Endodermal cell (in vitro differentiated cells): ENCODE data around the gene NPAS3. TPM values are rescaled to one million over a fixed set of nuclear protein-coding genes. Genes with fewer than 3 reads are reported as not detected.

Source experiments
- DNase-seq: peaks from one replicate; pipeline ENCODE4 v3.0.0-alpha.2; 2017
- H3K27ac ChIP-seq: 2 replicates; pipeline ENCODE4 v1.5.1; 2013; ENCODE audit warnings: mild to moderate bottlenecking, low read depth, low read length, moderate library complexity
- H3K27me3 ChIP-seq: 2 replicates; pipeline ENCODE4 v1.6.1; 2013; ENCODE audit warnings: mild to moderate bottlenecking, low read length, moderate library complexity; ENCODE audit not compliant: insufficient read depth, control insufficient read depth, poor library complexity, severe bottlenecking
- H3K36me3 ChIP-seq: 2 replicates; pipeline ENCODE4 v1.7.0; 2013; ENCODE audit warnings: mild to moderate bottlenecking, low read length, moderate library complexity; ENCODE audit not compliant: control insufficient read depth, insufficient read depth
- H3K4me1 ChIP-seq: one replicate; pipeline ENCODE4 v1.7.0; 2013; ENCODE audit warnings: low read length; ENCODE audit not compliant: control insufficient read depth, insufficient read depth
- H3K4me3 ChIP-seq: 2 replicates; pipeline ENCODE4 v1.5.1; 2013; ENCODE audit warnings: mild to moderate bottlenecking, low read length, moderate library complexity
- H3K9ac ChIP-seq: 2 replicates; pipeline ENCODE4 v1.6.1; 2013; ENCODE audit warnings: mild to moderate bottlenecking, low read length, moderate library complexity; ENCODE audit not compliant: poor library complexity, severe bottlenecking; ENCODE audit errors: extremely low read depth
- H3K9me3 ChIP-seq: 2 replicates; pipeline ENCODE4 v1.6.1; 2013; ENCODE audit warnings: mild to moderate bottlenecking, low read length, moderate library complexity; ENCODE audit not compliant: control insufficient read depth
- H3K27ac Mint-ChIP-seq: 2 replicates; pipeline ENCODE4 v1.8.0; 2020; ENCODE audit warnings: mixed read lengths
- H3K27me3 Mint-ChIP-seq: 2 replicates; pipeline ENCODE4 v1.8.0; 2021; ENCODE audit warnings: mild to moderate bottlenecking, mixed read lengths; ENCODE audit not compliant: insufficient read depth
- H3K36me3 Mint-ChIP-seq: 2 replicates; pipeline ENCODE4 v1.8.0; 2020; ENCODE audit warnings: low read depth, mixed read lengths
- H3K4me1 Mint-ChIP-seq: 2 replicates; pipeline ENCODE4 v1.8.0; 2020; ENCODE audit warnings: mixed read lengths
- H3K4me3 Mint-ChIP-seq: 2 replicates; pipeline ENCODE4 v1.8.0; 2020; ENCODE audit warnings: mild to moderate bottlenecking, moderate library complexity, mixed read lengths
- H3K9me3 Mint-ChIP-seq: 2 replicates; pipeline ENCODE4 v1.8.0; 2020; ENCODE audit warnings: mild to moderate bottlenecking, mixed read lengths
- WGBS, 2 experiments: methylation state at CpG; one replicate each; pipeline versions ENCODE4 v1.1.5 to v1.1.7; 2013; ENCODE audit warnings: missing lambda C conversion rate in 2 of 2, mixed read lengths in 1 of 2; ENCODE audit not compliant: insufficient coverage in 1 of 2, insufficient read length in 1 of 2; 5-methylcytosine and 5-hydroxymethylcytosine counted together
- long read RNA-seq, 4 experiments: library from polyadenylated mRNA in 2 of 4; library from RNA in 1 of 4; library from capped mRNA in 1 of 4; stranded (forward) in 3 of 4; unstranded in 1 of 4; transcript quantifications; one replicate each; pipeline ENCODE4 v2.0.0, GENCODE V29; 2020 to 2021; ENCODE audit warnings: inconsistent platforms in 1 of 4
- polyA plus RNA-seq, 2 experiments: library from polyadenylated mRNA; stranded (reverse); fragments of 50-300 nt; gene quantifications; one replicate each; pipeline ENCODE4 v1.2.3, GENCODE V29; 2013
- total RNA-seq, 2 donors: library from RNA; stranded (reverse); fragmentation: NEBNext Ultra II Directional in 1 of 2; extraction: Animal tissue kit (Norgen Biotek cat#: 25700) in 1 of 2; gene quantifications; 2 replicates in 1 of 2; 3 replicates in 1 of 2; pipeline ENCODE4 v1.2.1, GENCODE V29; 2021
- TF ChIP-seq, protein P1 (sequence below): fragments of 200-600 bp; sonication (generic); conservative IDR thresholded peaks from 2 replicates; pipeline ENCODE4 v1.5.0; 2021; ENCODE audit warnings: antibody characterized with exemption, mild to moderate bottlenecking

The NPAS3 gene
- 1 to 10 TPM; 1.4 to 1.6 TPM for total RNA-seq
- polyA plus RNA-seq (2013, experiment 1 of 2): 14.5 TPM
- 12.2 TPM for polyA plus RNA-seq (2013, experiment 2 of 2)
- long read RNA-seq, experiment 1: 0 reads
- long read RNA-seq, experiment 2: 0 reads
- long read RNA-seq, experiment 3, partial matches to known transcripts: 0 of 1 reads
- long read RNA-seq, experiment 3, other reads (novel, unspliced or antisense): 1 of 1 reads
- long read RNA-seq, experiment 4: 0 reads

DNA sequence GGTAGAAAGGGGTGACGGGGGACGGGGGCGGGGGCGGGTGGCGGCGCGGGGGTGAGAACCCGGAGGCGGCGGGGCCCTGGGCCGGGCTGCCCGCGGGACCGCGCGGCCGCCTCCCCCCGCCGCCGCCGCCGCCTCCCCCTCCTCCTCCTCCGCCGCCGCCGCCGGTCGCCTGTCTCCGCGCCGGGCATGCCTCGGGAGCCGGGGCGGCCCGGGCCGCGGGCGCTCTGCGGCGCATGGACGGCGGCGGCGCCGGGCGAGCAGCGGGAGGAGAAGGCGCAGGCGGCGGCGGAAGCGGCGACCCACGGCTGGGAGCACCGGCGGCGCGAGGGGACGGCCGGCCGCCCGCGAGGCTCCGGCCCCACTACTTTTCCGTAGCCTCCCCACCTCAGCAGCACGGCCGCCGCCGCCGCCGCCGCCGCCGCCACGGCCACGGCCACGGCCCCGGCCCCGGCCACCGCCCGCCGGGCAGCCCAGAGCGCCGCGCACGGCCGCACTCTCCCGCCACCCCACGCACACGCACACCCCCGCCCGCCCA lies at the start of gene NPAS3:
TSS of gene NPAS3 (plus strand) at position 161 of the 535 bp plus-strand sequence.
- Mint-ChIP-seq H3K4me3 (peak within 1 kb of the TSS; percentile 75), H3K4me1 (peaks cover 22% of the 10 kb centered on the region), H3K27me3 (peaks cover 80% of the 10 kb centered on the region), H3K36me3 (no peaks in the 10 kb centered on the region), H3K27ac (peak within 1 kb of the TSS; percentile 84), H3K9me3 (no peaks in the 10 kb centered on the region)
- TF ChIP-seq, protein P1, sequence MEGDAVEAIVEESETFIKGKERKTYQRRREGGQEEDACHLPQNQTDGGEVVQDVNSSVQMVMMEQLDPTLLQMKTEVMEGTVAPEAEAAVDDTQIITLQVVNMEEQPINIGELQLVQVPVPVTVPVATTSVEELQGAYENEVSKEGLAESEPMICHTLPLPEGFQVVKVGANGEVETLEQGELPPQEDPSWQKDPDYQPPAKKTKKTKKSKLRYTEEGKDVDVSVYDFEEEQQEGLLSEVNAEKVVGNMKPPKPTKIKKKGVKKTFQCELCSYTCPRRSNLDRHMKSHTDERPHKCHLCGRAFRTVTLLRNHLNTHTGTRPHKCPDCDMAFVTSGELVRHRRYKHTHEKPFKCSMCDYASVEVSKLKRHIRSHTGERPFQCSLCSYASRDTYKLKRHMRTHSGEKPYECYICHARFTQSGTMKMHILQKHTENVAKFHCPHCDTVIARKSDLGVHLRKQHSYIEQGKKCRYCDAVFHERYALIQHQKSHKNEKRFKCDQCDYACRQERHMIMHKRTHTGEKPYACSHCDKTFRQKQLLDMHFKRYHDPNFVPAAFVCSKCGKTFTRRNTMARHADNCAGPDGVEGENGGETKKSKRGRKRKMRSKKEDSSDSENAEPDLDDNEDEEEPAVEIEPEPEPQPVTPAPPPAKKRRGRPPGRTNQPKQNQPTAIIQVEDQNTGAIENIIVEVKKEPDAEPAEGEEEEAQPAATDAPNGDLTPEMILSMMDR: no peak
- no peaks in the 10 kb centered on the region for H3K36me3 ChIP-seq
- peaks cover 62% of the 10 kb centered on the region for H3K27me3 ChIP-seq
- no peaks in the 10 kb centered on the region for H3K4me1 ChIP-seq
- peak within 1 kb of the TSS; percentile 83 for H3K4me3 ChIP-seq
- DNase-seq: peak; percentile 60
- H3K9me3 ChIP-seq: no peaks in the 10 kb centered on the region
- WGBS, 2 experiments: 1% methylated on average over 38 of the region's 92 CpGs; no CpG with 5 or more reads in 1 of the 2 experiments
- peak within 1 kb of the TSS; percentile 91 for H3K27ac ChIP-seq
- peak within 1 kb of the TSS; percentile 41 for H3K9ac ChIP-seq

DNA sequence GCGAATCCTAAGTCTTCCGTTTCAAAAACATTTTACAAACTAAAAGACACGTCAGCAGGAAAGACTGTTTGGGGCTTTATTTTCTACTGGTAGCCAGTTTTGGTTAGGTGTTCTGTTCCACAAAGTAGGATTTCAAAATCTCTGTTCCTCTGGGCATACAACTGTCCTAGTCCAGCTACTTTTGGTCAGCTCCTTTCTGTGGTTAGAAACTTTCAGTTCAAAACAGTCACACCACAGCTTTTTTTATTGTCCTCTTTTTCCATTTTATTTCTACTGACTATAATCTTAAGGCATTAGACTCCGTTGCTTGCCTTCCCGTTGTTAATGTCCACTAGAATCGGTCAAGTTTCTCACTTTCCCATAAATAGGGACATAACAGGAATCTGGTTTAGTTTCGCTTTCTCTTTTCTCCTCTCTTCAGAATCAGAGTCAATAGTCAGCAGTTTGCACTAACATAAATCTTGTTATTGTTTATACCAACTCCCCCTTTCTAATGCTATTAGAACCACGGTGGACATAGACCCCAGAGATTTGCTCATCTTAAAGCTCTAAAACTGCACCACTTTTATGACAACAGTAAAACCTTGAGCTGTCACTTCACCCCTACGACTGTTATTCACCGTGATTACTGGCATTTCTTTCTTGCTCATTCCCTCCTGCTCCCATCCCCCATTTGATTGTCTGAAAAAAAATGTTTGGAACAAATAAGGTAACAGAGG lies 41.5 kb upstream of the NPAS3 start:
- no peaks in the 10 kb centered on the region for H3K9me3 Mint-ChIP-seq
- no peak overlapping the region for H3K27ac ChIP-seq

DNA sequence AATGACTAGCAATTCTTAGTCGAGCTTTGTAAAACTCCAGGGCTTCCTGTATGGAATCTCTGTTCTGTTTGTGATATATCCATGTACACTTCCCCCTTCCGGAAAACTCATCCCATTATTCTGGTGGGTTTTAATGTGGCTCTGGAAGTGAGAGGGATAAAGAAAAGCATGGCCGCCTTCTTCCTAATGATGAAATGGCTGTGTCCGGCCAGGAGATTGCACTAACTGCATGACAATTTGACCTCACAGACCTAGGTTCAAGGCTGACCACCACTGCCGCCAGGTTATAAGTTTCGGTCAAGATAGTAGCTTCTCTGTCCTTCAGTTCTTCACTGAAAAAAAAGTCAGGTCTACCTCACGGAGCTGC lies 41.0 kb upstream of the NPAS3 start:
- no peaks in the 10 kb centered on the region for H3K36me3 ChIP-seq
- TF ChIP-seq, protein P1: no peak
- Mint-ChIP-seq H3K27ac (no peak overlapping the region), H3K36me3 (no peaks in the 10 kb centered on the region), H3K4me3 (no peak overlapping the region), H3K27me3 (peaks cover 4% of the 10 kb centered on the region), H3K9me3 (no peaks in the 10 kb centered on the region), H3K4me1 (peaks cover 6% of the 10 kb centered on the region)
- H3K27ac ChIP-seq: no peak overlapping the region
- H3K27me3 ChIP-seq: peaks cover 7% of the 10 kb centered on the region
- no peak for DNase-seq
- no peaks in the 10 kb centered on the region for H3K4me1 ChIP-seq
- H3K9ac ChIP-seq: no peak overlapping the region
- H3K4me3 ChIP-seq: no peak overlapping the region
- WGBS, 2 experiments: 87 to 92% methylated on average over 4 to 6 of the region's 7 CpGs
- no peaks in the 10 kb centered on the region for H3K9me3 ChIP-seq

More for the DNA sequence above, 41.5 kb upstream of the NPAS3 start:
- no peak overlapping the region for H3K4me3 Mint-ChIP-seq
- H3K36me3 ChIP-seq: no peaks in the 10 kb centered on the region
- no peaks in the 10 kb centered on the region for H3K9me3 ChIP-seq
- no peak for DNase-seq
- no peaks in the 10 kb centered on the region for H3K36me3 Mint-ChIP-seq
- TF ChIP-seq, protein P1: no peak
- no peak overlapping the region for H3K27ac Mint-ChIP-seq
- H3K9ac ChIP-seq: no peak overlapping the region
- no peaks in the 10 kb centered on the region for H3K4me1 ChIP-seq
- H3K27me3 ChIP-seq: peaks cover 7% of the 10 kb centered on the region
- 91% methylated on average over 5 to 10 of the region's 10 CpGs for WGBS, 2 experiments
- H3K4me1 Mint-ChIP-seq: peaks cover 3% of the 10 kb centered on the region
- H3K4me3 ChIP-seq: no peak overlapping the region
- H3K27me3 Mint-ChIP-seq: peaks cover 4% of the 10 kb centered on the region
